Endothelial cell of umbilical vein (primary cell): ENCODE results near the gene RTEL1. TPM values are rescaled to one million over a fixed set of nuclear protein-coding genes. Genes with fewer than 3 reads are reported as not detected.

Source experiments
- BruUV-seq: library from RNA; stranded (reverse); fragments of 400-500 nt; replicated peaks from 2 replicates; lab custom pipeline; 2021; lab: Mats Ljungman, UMichigan
- CTCF ChIA-PET: fragments of 300-600, 350-600 bp; sonication (Branson Sonifier 250); formaldehyde crosslinking; loops from one replicate; lab custom pipeline; 2021; ENCODE audit warnings: antibody characterized with exemption, inconsistent platforms; lab: Charles Lee
- POLR2A ChIA-PET: fragments of 300-600, 350-600 bp; sonication (Branson Sonifier 250); formaldehyde crosslinking; loops from one replicate; lab custom pipeline; 2021; ENCODE audit warnings: antibody characterized with exemption, inconsistent platforms; lab: Charles Lee
- DNase-seq: peaks from one replicate; pipeline ENCODE4 v3.0.0-alpha.2; 2011; ENCODE audit warnings: low read depth, low spot score
- FAIRE-seq: peaks from 2 replicates; lab custom pipeline; 2011; peaks lifted over from hg19 to GRCh38; lab: Jason Lieb, UNC
- H2AFZ ChIP-seq: 2 replicates; pipeline ENCODE4 v1.6.0; 2012; ENCODE audit warnings: low read depth, low read length, control low read depth, inconsistent platforms
- H3K27ac ChIP-seq: 2 replicates; pipeline ENCODE4 v1.5.1; 2011; ENCODE audit warnings: low read depth, mild to moderate bottlenecking, control low read depth, low read length, moderate library complexity; ENCODE audit not compliant: insufficient read depth
- H3K27me3 ChIP-seq, 2 experiments: 2 replicates each; pipeline versions ENCODE4 v1.6.0 to v1.6.1; 2011; ENCODE audit warnings: low read length in 2 of 2, mixed read lengths in 1 of 2; ENCODE audit not compliant: control insufficient read depth in 2 of 2, insufficient read depth in 2 of 2
- H3K36me3 ChIP-seq, 2 experiments: 2 replicates in 1 of 2; 3 replicates in 1 of 2; pipeline ENCODE4 v1.5.1; 2011; ENCODE audit warnings: low read length in 2 of 2, mild to moderate bottlenecking in 1 of 2, moderate library complexity in 1 of 2; ENCODE audit not compliant: control insufficient read depth in 2 of 2, insufficient read depth in 2 of 2; ENCODE audit errors: extremely low read depth in 1 of 2
- H3K4me1 ChIP-seq: 3 replicates; pipeline ENCODE4 v1.5.1; 2011; ENCODE audit warnings: mild to moderate bottlenecking, low read length; ENCODE audit not compliant: control insufficient read depth, insufficient read depth; ENCODE audit errors: extremely low read depth
- H3K4me2 ChIP-seq: 2 replicates; pipeline ENCODE4 v1.6.1; 2011; ENCODE audit warnings: low read length, control low read depth, mixed read lengths; ENCODE audit not compliant: insufficient read depth
- H3K4me3 ChIP-seq, 3 experiments: fragments of 200-600 bp in 1 of 3; sonication (generic), shearing (Covaris generic) in 1 of 3; replicated peaks in 1 of 3; 2 replicates each; pipeline ENCODE4 v1.5.1; 2011 to 2016; ENCODE audit warnings: control low read depth in 3 of 3, low read length in 3 of 3, mild to moderate bottlenecking in 2 of 3, inconsistent platforms in 1 of 3, low read depth in 1 of 3, moderate library complexity in 1 of 3; ENCODE audit not compliant: insufficient read depth in 1 of 3
- H3K79me2 ChIP-seq: 2 replicates; pipeline ENCODE4 v1.6.0; 2012; ENCODE audit warnings: low read length, inconsistent platforms; ENCODE audit not compliant: control insufficient read depth, insufficient read depth
- H3K9ac ChIP-seq: replicated peaks from 2 replicates; pipeline ENCODE3; 2011; ENCODE audit warnings: low read length, control low read depth; ENCODE audit not compliant: insufficient read depth; ENCODE audit errors: extremely low read depth
- H3K9me1 ChIP-seq: replicated peaks from 3 replicates; pipeline ENCODE4 v1.6.0; 2011; ENCODE audit warnings: mild to moderate bottlenecking, low read length; ENCODE audit not compliant: control insufficient read depth, insufficient read depth; ENCODE audit errors: extremely low read depth
- H3K9me3 ChIP-seq: replicated peaks from 2 replicates; pipeline ENCODE4 v1.5.1; 2012; ENCODE audit warnings: low read length, inconsistent platforms; ENCODE audit not compliant: control insufficient read depth, insufficient read depth
- H4K20me1 ChIP-seq: replicated peaks from 2 replicates; pipeline ENCODE3; 2011; ENCODE audit warnings: mild to moderate bottlenecking, low read length; ENCODE audit not compliant: control insufficient read depth, insufficient read depth; ENCODE audit errors: extremely low read depth
- CTCF ChIP-seq, 2 donors: IDR thresholded peaks; 1 replicate in 1 of 2; 2 replicates in 1 of 2; pipeline ENCODE4 v1.5.1; 2011; ENCODE audit warnings: low read length in 2 of 2, mild to moderate bottlenecking in 2 of 2, moderate library complexity in 2 of 2, control low read depth in 1 of 2, inconsistent platforms in 1 of 2, low read depth in 1 of 2; ENCODE audit not compliant: insufficient read depth in 1 of 2; ENCODE audit errors: extremely low read depth in 1 of 2
- POLR2AphosphoS5 ChIP-seq: IDR thresholded peaks from 2 replicates; pipeline ENCODE4 v1.6.1; 2012; ENCODE audit warnings: low read depth, mild to moderate bottlenecking, control low read depth, low read length, moderate library complexity; ENCODE audit not compliant: insufficient read depth
- dilution Hi-C: fragments of 300-500 bp; cut with MboI; formaldehyde crosslinking; loops from one replicate; pipeline ENCODE4 v1.15.0; 2019; ENCODE audit warnings: low sequenced_read_pairs; ENCODE audit not compliant: extremely low pct_ligation_motif_present
- intact Hi-C: fragments of 100-400 bp; cut with micrococcal nuclease; formaldehyde crosslinking; loops from one replicate; pipeline ENCODE4 v1.10.0; 2022
- polyA plus RNA-seq, 4 experiments: library from polyadenylated mRNA; depleted of rRNA in 3 of 4; stranded (reverse) in 3 of 4; unstranded in 1 of 4; fragments of >200 nt; gene quantifications; 2 replicates each; pipeline versions ENCODE4 v1.2.1 to v1.2.3, GENCODE V29; 2011 to 2012; ENCODE audit warnings: missing spikeins in 1 of 4
- total RNA-seq: library from RNA; stranded (reverse); gene quantifications from 2 replicates; pipeline ENCODE4 v1.2.3, GENCODE V29; 2021

The RTEL1 gene
- total and polyA plus RNA-seq, 2 donors (not counting 3 experiments of a cell fraction or from before 2014, with no cell fraction given): 17.0 to 44.9 TPM

- FAIRE-seq (peak; percentile 55), DNase-seq (peak; percentile 40)
- dilution Hi-C loops: no loop called here
- TF ChIP-seq CTCF (IDR thresholded peaks at IDR 0.05; ENCODE audit: extremely low read depth in 1 of 2, insufficient read depth in 1 of 2, low read depth in 1 of 2, low read length in 2 of 2) (no peak), POLR2AphosphoS5 (peak; percentile 30)
- Histone ChIP-seq H3K4me3 (peak within 1 kb of the TSS; percentile 41 to 72 (median 52)), H3K27me3 (no peaks in the 10 kb centered on the region), H3K9ac (peak within 1 kb of the TSS; percentile 61), H3K9me3 (no peaks in the 10 kb centered on the region), H3K79me2 (no peaks in the 10 kb centered on the region), H2AFZ (peak within 1 kb of the TSS; percentile 40), H3K36me3 (peaks cover 0 to 33% of the 10 kb centered on the region in 2 experiments), H3K4me1 (peaks cover 9% of the 10 kb centered on the region), H4K20me1 (no peaks in the 10 kb centered on the region), H3K4me2 (peak within 1 kb of the TSS; percentile 76), H3K9me1 (no peaks in the 10 kb centered on the region), H3K27ac (no peak within 1 kb of the TSS)
- ChIA-PET POLR2A (no interaction called here), CTCF (interaction anchor here (0.5 to 1.1 kb wide), 3 partner anchors 32 to 235 kb away, joined by 3 to 6 read pairs (median 5); partner anchors contain the start of genes ARFRP1 and ZGPAT)
- BruUV-seq: no TSS peak
- intact Hi-C loops: loop anchor here (1.0 to 5.0 kb wide), 3 partner anchors 33 to 112 kb away; partner anchors contain the start of genes ARFRP1, GMEB2 and TNFRSF6B
These were observed 81.3 kb downstream of the RTEL1 start, which contains the start of gene SLC2A4RG for GRCh38 chr20:63739130-63740069. Gene SLC2A4RG (plus strand): TSS chr20:63739776. CDS start chr20:63739913, 137 bp downstream.
